22Rv1 (cell line): ENCODE results near the gene NHERF1.

Source experiments
- CTCF ChIP-seq: fragments of 450-650 bp; IDR thresholded peaks from 2 replicates; pipeline ENCODE4 v1.5.1; 2017; ENCODE audit warnings: mild to moderate bottlenecking
- ZFX ChIP-seq: fragments of 450-650 bp; IDR thresholded peaks from 2 replicates; pipeline ENCODE4 v1.6.1; 2017; ENCODE audit warnings: antibody characterized with exemption, borderline replicate concordance

- TF ChIP-seq CTCF (no peak), ZFX (no peak)
Measured at GRCh38 chr17:74771319-74771914, 23.0 kb downstream of the NHERF1 start.
